Measurements from ENCODE around the gene TPM1.
A peak's percentile ranks its signal among the peaks of the same experiment; 100 is the strongest.

Gene TPM1

DNA sequence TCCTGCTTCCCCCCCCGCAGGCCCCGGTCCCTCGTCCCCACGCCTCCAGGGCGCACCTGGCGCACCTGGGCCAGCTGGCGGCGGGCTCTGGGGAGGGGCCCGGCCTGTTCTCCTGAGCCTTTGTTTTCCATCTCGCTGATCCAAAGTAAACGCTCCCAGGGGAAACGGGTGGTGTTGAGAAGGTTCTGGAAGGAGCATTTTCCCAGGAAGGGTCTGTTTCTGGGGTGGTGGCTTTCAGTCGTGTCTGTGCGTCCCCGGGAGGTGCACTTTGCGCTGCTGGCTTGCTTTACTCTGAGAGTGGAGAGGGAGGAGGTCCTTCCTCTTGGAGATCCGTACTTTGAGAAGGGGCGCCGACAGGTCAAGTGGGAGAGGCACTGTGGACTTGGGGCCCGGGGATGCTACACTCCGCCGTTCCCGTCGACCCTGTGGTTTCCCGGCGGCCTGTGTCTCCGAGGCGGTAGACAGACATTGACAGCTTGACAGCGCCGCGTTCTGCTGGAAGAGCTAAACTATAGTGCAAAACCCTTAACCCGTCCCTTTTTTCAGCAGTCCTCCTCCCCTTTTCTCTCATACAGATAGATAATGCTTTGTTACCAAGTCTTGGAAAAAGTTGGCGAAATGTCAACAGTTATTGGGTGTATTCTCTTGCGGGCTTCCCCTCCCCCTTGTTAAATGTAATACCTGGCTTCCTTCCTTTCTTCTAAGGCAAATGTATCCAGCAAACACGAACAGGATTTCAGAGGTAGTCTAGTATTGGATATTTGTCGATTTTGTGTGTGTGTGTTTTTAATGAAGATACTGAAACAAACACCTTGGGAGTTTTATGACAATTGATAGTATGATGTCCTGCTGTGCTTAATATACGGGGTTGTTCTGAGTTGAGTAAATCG is 6.5 kb downstream of the TPM1 start:
- peak overlapping the region in 1 of 2 experiments; percentile 46 for H3K27ac ChIP-seq (ENCODE audit: insufficient read depth in 1 of 2, low read depth in 1 of 2, low read length in 2 of 2, poor library complexity in 1 of 2, severe bottlenecking in 2 of 2)
- peaks cover 16 to 35% (median 25%) of the 10 kb centered on the region in 5 experiments for H3K27me3 ChIP-seq (replicated peaks in 2 of 5; ENCODE audit: control insufficient read depth in 4 of 5, insufficient read depth in 5 of 5, low read length in 4 of 5)
- DNase-seq = peak in 2 of 3 donors; percentile 39 to 45
- ChIA-PET POLR2A (interaction anchor here (0.6 kb wide), 1 partner anchor 8 kb away, joined by 3 read pairs; no protein-coding TSS in a partner anchor), CTCF (interaction anchor here (0.6 to 13.2 kb wide), 14 partner anchors 8 to 333 kb away, joined by 3 to 213 read pairs (median 4); partner anchors contain the start of genes APH1B and CA12)
- H3K4me1 ChIP-seq (ENCODE audit: control extremely low read depth in 1 of 4, control insufficient read depth in 4 of 4, insufficient read depth in 4 of 4, low read length in 3 of 4) = peaks cover 4 to 40% (median 29%) of the 10 kb centered on the region in 4 experiments
- WGBS (ENCODE audit: insufficient coverage) = 6% methylated on average over 20 of the region's 38 CpGs
- H3K36me3 ChIP-seq (ENCODE audit: control insufficient read depth in 4 of 4, insufficient read depth in 4 of 4, low read length in 3 of 4) = no peaks in the 10 kb centered on the region
- H3K9me3 ChIP-seq (ENCODE audit: control extremely low read depth in 1 of 5, control insufficient read depth in 4 of 5, insufficient read depth in 2 of 5, low read depth in 1 of 5, low read length in 4 of 5) = no peaks in the 10 kb centered on the region
- peak overlapping the region; percentile 65 to 94 (median 79) for H3K4me3 ChIP-seq (ENCODE audit: control insufficient read depth in 1 of 7, extremely low read depth in 1 of 7, insufficient read depth in 4 of 7, low read depth in 2 of 7, low read length in 6 of 7)

DNA sequence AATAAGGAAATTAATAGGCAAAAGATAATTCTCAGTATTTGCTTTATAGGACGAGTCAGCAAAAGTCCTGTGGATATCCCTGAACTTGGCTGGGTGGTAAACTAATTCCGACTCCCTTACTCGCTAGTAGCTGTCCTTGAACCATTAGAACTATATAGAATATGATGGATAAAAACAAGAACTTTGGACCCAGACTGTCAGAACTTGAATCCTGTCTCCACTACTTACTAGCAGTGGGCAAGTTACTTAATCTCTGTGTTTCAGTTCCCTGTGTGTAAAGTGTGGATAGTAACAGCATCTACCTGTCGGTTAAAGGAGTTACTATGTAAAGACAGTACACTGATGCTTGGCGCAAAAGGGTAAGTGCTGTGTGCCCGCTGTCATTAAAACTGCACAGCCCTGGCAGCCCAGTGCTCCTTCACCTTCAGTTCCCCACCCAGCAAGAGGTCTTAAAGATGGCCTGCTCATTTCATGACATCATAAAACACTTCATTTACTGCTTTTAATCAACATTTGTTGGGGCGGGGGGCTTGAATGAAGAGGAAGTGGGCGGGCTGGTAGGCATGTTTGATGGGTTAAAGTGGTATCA is 7.3 kb downstream of the TPM1 start:
- POLR2A ChIA-PET = no interaction called here
- Histone ChIP-seq H3K27ac (ENCODE audit: insufficient read depth in 1 of 2, low read depth in 1 of 2, low read length in 2 of 2, poor library complexity in 1 of 2, severe bottlenecking in 2 of 2) (peak overlapping the region in 1 of 2 experiments; percentile 69), H3K9me3 (ENCODE audit: control extremely low read depth in 1 of 5, control insufficient read depth in 4 of 5, insufficient read depth in 2 of 5, low read depth in 1 of 5, low read length in 4 of 5) (no peaks in the 10 kb centered on the region), H3K4me3 (ENCODE audit: control insufficient read depth in 1 of 7, extremely low read depth in 1 of 7, insufficient read depth in 4 of 7, low read depth in 2 of 7, low read length in 6 of 7) (peak overlapping the region in 3 of 7 experiments; percentile 72 to 94 (median 85)), H3K27me3 (replicated peaks in 2 of 5; ENCODE audit: control insufficient read depth in 4 of 5, insufficient read depth in 5 of 5, low read length in 4 of 5) (peaks cover 12 to 26% (median 18%) of the 10 kb centered on the region in 5 experiments), H3K4me1 (ENCODE audit: control extremely low read depth in 1 of 4, control insufficient read depth in 4 of 4, insufficient read depth in 4 of 4, low read length in 3 of 4) (peaks cover 4 to 46% (median 29%) of the 10 kb centered on the region in 4 experiments), H3K36me3 (ENCODE audit: control insufficient read depth in 4 of 4, insufficient read depth in 4 of 4, low read length in 3 of 4) (no peaks in the 10 kb centered on the region)
- CTCF ChIA-PET = interaction anchor here (0.6 to 13.2 kb wide), 5 partner anchors 7 to 64 kb away, joined by 3 to 213 read pairs (median 18); no protein-coding TSS in a partner anchor
- WGBS (ENCODE audit: insufficient coverage) = 90% methylated on average over 2 of the region's 8 CpGs
- DNase-seq = peak in 2 of 3 donors; percentile 13 to 39

DNA sequence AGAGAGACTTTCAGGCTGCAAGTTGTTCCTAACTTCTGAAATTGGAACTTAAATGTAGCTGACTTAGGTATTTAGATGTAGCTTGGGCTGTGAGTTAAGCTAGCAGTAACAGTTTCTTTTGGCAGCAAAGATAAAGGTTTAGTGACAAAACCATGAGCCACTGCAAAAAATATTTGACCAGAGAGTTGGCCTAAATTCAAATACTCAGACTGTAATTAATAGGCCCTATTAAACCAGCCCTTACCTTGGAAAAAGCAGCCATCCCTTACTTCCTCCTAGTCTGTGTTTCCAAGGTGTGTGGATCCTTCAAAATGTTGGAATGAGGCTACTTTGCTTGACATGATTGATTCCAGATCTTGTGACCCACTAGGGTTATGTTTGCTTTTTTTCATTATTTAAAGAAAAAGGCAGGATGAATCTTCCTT is 8.2 kb downstream of the TPM1 start:
- H3K9me3 ChIP-seq (ENCODE audit: control extremely low read depth in 1 of 5, control insufficient read depth in 4 of 5, insufficient read depth in 2 of 5, low read depth in 1 of 5, low read length in 4 of 5) = no peaks in the 10 kb centered on the region
- peak overlapping the region in 1 of 2 experiments; percentile 69 for H3K27ac ChIP-seq (ENCODE audit: insufficient read depth in 1 of 2, low read depth in 1 of 2, low read length in 2 of 2, poor library complexity in 1 of 2, severe bottlenecking in 2 of 2)
- no peaks in the 10 kb centered on the region for H3K36me3 ChIP-seq (ENCODE audit: control insufficient read depth in 4 of 4, insufficient read depth in 4 of 4, low read length in 3 of 4)
- peak in 1 of 3 donors; percentile 17 for DNase-seq
- H3K4me1 ChIP-seq (ENCODE audit: control extremely low read depth in 1 of 4, control insufficient read depth in 4 of 4, insufficient read depth in 4 of 4, low read length in 3 of 4) = peaks cover 4 to 50% (median 29%) of the 10 kb centered on the region in 4 experiments
- CTCF ChIA-PET = interaction anchor here (13.2 kb wide), 1 partner anchor 41 kb away, joined by 213 read pairs; no protein-coding TSS in a partner anchor
- peaks cover 6 to 18% (median 10%) of the 10 kb centered on the region in 5 experiments for H3K27me3 ChIP-seq (replicated peaks in 2 of 5; ENCODE audit: control insufficient read depth in 4 of 5, insufficient read depth in 5 of 5, low read length in 4 of 5)
- POLR2A ChIA-PET = interaction anchor here (1.5 kb wide), 1 partner anchor 36 kb away, joined by 4 read pairs; no protein-coding TSS in a partner anchor
- H3K4me3 ChIP-seq (ENCODE audit: control insufficient read depth in 1 of 7, extremely low read depth in 1 of 7, insufficient read depth in 4 of 7, low read depth in 2 of 7, low read length in 6 of 7) = peak overlapping the region in 3 of 7 experiments; percentile 24 to 94 (median 85)

DNA sequence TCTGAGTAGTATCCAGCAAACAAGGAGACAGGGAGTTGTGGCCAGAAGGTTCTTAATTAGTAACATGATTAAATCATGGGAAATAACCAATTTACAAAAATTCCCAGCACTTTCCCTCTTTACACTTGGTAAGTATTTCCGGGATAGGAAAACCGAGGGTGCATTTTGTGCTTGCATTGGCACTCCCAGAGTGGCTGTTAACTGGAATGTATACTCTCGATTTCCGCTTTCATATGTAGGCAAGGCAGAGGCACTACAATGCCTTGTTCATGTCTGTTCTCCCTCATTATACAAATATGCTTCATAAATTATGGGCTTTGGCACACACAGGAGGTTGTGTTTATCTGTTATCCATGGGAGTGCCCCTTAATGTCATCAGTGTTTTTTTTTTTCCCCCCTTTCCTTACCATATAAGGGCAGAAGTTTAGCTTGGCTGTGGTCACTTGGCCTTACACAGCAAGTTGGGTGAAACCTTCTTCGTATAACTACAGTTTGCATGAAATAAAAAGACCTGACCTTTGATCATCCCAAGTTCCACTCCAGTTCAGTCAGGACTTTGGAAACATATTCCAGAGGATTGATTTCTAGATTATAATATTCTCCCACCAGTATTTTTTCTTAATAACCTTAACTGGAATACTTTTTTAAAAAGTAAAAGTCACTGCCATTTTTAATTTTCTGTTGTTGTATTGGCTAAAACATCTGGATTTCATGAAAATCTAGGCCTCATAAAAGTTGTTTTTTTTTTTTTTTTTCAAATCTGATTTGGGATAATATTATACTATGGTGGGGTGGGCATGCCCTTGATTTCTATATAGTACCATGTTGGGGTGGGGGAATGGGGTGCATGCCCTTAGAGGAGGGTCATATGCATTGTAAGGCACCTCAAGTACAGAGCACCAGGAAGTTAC is 8.9 kb downstream of the TPM1 start:
- WGBS (ENCODE audit: insufficient coverage) = 55% methylated on average over 4 of the region's 5 CpGs
- peak overlapping the region in 1 of 7 experiments; percentile 35 for H3K4me3 ChIP-seq (ENCODE audit: control insufficient read depth in 1 of 7, extremely low read depth in 1 of 7, insufficient read depth in 4 of 7, low read depth in 2 of 7, low read length in 6 of 7)
- no peaks in the 10 kb centered on the region for H3K9me3 ChIP-seq (ENCODE audit: control extremely low read depth in 1 of 5, control insufficient read depth in 4 of 5, insufficient read depth in 2 of 5, low read depth in 1 of 5, low read length in 4 of 5)
- peak in 2 of 3 donors; percentile 62 to 82 for DNase-seq
- H3K36me3 ChIP-seq (ENCODE audit: control insufficient read depth in 4 of 4, insufficient read depth in 4 of 4, low read length in 3 of 4) = no peaks in the 10 kb centered on the region
- ChIA-PET CTCF (interaction anchor here (2.9 to 13.2 kb wide), 2 partner anchors 40 to 43 kb away, joined by 15 to 213 read pairs; no protein-coding TSS in a partner anchor), POLR2A (interaction anchor here (1.5 kb wide), 1 partner anchor 36 kb away, joined by 4 read pairs; no protein-coding TSS in a partner anchor)
- peak overlapping the region in 1 of 2 experiments; percentile 69 for H3K27ac ChIP-seq (ENCODE audit: insufficient read depth in 1 of 2, low read depth in 1 of 2, low read length in 2 of 2, poor library complexity in 1 of 2, severe bottlenecking in 2 of 2)
- peaks cover under 1 to 11% (median 8%) of the 10 kb centered on the region in 5 experiments for H3K27me3 ChIP-seq (replicated peaks in 2 of 5; ENCODE audit: control insufficient read depth in 4 of 5, insufficient read depth in 5 of 5, low read length in 4 of 5)
- peaks cover 4 to 50% (median 30%) of the 10 kb centered on the region in 4 experiments for H3K4me1 ChIP-seq (ENCODE audit: control extremely low read depth in 1 of 4, control insufficient read depth in 4 of 4, insufficient read depth in 4 of 4, low read length in 3 of 4)

DNA sequence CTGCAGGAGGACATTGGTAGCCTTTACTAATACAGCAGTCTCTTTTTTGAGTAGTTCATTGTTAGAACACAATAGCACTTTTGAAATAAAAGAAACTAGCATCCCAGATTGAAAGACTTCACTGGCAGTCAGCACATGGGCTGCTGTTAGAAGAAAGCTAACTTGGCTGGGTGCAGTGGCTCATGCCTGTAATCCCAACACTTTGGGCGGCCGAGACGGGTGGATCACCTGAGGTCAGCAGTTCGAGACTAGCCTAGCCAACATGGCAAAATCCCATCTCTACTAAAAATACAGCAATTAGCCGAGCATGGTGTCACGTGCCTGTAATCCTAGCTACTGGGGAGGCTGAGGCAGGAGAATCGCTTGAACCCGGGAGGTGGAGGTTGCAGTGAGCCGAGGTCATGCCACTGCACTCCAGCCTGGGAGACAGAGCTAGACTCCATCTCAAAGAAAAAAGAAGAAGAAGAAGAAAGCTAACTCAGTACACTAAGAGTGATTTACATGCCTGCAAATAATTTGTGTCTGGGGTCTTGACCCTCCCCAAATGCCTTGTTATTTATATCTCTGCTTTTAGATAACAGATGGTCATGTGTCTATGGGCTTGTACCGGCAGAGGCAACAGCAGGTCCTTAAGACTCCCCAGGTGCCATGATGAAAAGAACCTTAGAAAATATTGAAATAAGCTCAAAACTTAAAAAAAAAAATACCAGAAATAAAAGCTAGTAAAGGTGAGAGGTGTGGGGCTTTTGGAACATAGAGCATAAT is 9.7 kb downstream of the TPM1 start:
- peaks cover 4 to 57% (median 31%) of the 10 kb centered on the region in 4 experiments for H3K4me1 ChIP-seq (ENCODE audit: control extremely low read depth in 1 of 4, control insufficient read depth in 4 of 4, insufficient read depth in 4 of 4, low read length in 3 of 4)
- H3K9me3 ChIP-seq (ENCODE audit: control extremely low read depth in 1 of 5, control insufficient read depth in 4 of 5, insufficient read depth in 2 of 5, low read depth in 1 of 5, low read length in 4 of 5) = no peaks in the 10 kb centered on the region
- H3K36me3 ChIP-seq (ENCODE audit: control insufficient read depth in 4 of 4, insufficient read depth in 4 of 4, low read length in 3 of 4) = no peaks in the 10 kb centered on the region
- no peak overlapping the region for H3K4me3 ChIP-seq (ENCODE audit: control insufficient read depth in 1 of 7, extremely low read depth in 1 of 7, insufficient read depth in 4 of 7, low read depth in 2 of 7, low read length in 6 of 7)
- H3K27me3 ChIP-seq (replicated peaks in 2 of 5; ENCODE audit: control insufficient read depth in 4 of 5, insufficient read depth in 5 of 5, low read length in 4 of 5) = peaks cover 0 to 2% (median under 1%) of the 10 kb centered on the region in 5 experiments
- H3K27ac ChIP-seq (ENCODE audit: insufficient read depth in 1 of 2, low read depth in 1 of 2, low read length in 2 of 2, poor library complexity in 1 of 2, severe bottlenecking in 2 of 2) = peak overlapping the region in 1 of 2 experiments; percentile 69
- ChIA-PET CTCF (interaction anchor here (1.4 to 2.9 kb wide), 2 partner anchors 10 to 42 kb away, joined by 3 to 15 read pairs; no protein-coding TSS in a partner anchor), POLR2A (interaction anchor here (0.6 to 1.2 kb wide), 2 partner anchors 21 to 471 kb away, joined by 4 to 5 read pairs; no protein-coding TSS in a partner anchor)
- DNase-seq = no peak
- 100% methylated on average over 6 of the region's 10 CpGs for WGBS (ENCODE audit: insufficient coverage)
